Activated naive CD8-positive, alpha-beta T cell treated with anti-CD3 and anti-CD28 coated beads, Interleukin-2, amount 50 U/mL, for 24 hours (primary cell): ENCODE measurements around the gene MINDY4.

ENCODE experiments used
- ATAC-seq: fragments of 150-1000 bp; cut with Tn5 transposase; one replicate; pipeline ENCODE4 v1.10.0; 2021
- DNase-seq: peaks from one replicate; pipeline ENCODE4 v3.0.0; 2021
- H3K27ac Mint-ChIP-seq: one replicate; pipeline ENCODE4 v1.8.0; 2021; ENCODE audit warnings: mild to moderate bottlenecking, mixed read lengths
- H3K27me3 Mint-ChIP-seq: one replicate; pipeline ENCODE4 v1.8.0; 2021; ENCODE audit warnings: mixed read lengths
- H3K36me3 Mint-ChIP-seq: one replicate; pipeline ENCODE4 v1.8.0; 2021; ENCODE audit warnings: low read depth, mixed read lengths
- H3K4me1 Mint-ChIP-seq: one replicate; pipeline ENCODE4 v1.8.0; 2021; ENCODE audit warnings: mixed read lengths
- H3K4me3 Mint-ChIP-seq: one replicate; pipeline ENCODE4 v1.8.0; 2021; ENCODE audit warnings: mild to moderate bottlenecking, moderate library complexity, mixed read lengths
- H3K9me3 Mint-ChIP-seq: one replicate; pipeline ENCODE4 v1.8.0; 2021; ENCODE audit warnings: mixed read lengths

The MINDY4 gene

GRCh38 chr7:30734497-30734896, 36.7 kb upstream of the MINDY4 start:
- DNase-seq (no peak), ATAC-seq (no peak)
- Mint-ChIP-seq H3K4me1 (peaks cover 23% of the 10 kb centered on the region), H3K27me3 (no peaks in the 10 kb centered on the region), H3K27ac (no peak overlapping the region), H3K4me3 (no peak overlapping the region), H3K9me3 (no peaks in the 10 kb centered on the region), H3K36me3 (no peaks in the 10 kb centered on the region)

GRCh38 chr7:30735631-30736030, 35.6 kb upstream of the MINDY4 start:
- no peaks in the 10 kb centered on the region for H3K9me3 Mint-ChIP-seq
- no peak overlapping the region for H3K4me3 Mint-ChIP-seq
- H3K4me1 Mint-ChIP-seq: peaks cover 23% of the 10 kb centered on the region
- no peak overlapping the region for H3K27ac Mint-ChIP-seq
- H3K27me3 Mint-ChIP-seq: no peaks in the 10 kb centered on the region
- DNase-seq (no peak), ATAC-seq (no peak)
- H3K36me3 Mint-ChIP-seq: no peaks in the 10 kb centered on the region

GRCh38 chr7:30736291-30736690, 34.9 kb upstream of the MINDY4 start:
- Mint-ChIP-seq H3K36me3 (no peaks in the 10 kb centered on the region), H3K27ac (no peak overlapping the region), H3K4me1 (peaks cover 23% of the 10 kb centered on the region), H3K27me3 (no peaks in the 10 kb centered on the region), H3K4me3 (no peak overlapping the region), H3K9me3 (no peaks in the 10 kb centered on the region)
- ATAC-seq (no peak), DNase-seq (no peak)

DNA sequence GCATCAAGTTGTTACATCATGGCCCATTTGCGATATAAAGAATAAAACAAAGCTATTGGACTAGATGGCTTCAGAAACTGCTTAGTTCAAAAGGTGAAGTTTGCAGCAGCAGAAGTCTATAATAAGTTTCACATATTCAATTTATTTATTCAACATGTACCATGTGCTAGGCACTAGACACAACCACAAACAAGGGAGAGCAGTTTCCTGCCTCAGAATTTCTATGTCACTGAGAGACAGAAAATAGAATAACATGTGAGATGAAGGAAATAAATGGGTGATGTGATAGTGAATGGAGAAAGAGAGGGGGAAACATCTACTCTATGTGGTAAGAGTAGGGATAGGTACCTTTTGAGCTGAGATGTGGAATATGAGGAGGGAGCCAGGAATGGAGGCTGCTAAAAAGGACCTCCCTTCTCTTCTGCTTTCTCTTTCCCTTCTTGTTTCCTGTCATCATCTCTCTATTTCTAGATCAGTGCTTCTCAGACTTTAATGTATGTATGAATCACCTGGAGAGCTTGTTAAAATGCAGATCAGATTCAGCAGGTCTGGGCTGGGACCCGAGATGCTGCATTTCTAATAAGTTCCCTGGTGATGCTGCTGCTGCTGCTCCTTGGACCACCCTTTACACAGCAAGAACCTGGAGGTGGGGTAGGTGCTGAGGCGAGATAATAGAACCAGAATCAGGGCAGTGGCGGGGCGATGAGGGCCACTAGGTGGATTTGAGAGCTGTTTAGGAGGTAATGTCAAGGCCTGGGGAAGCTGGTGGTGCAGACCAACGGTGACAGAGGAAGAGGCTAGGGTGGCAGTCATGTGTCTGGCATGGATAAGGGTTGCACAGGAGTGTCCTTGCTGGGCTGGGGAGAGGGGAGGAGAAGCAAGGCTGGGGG, 32.9 kb upstream of the MINDY4 start:
- H3K27ac Mint-ChIP-seq: peak overlapping the region; percentile 60
- H3K36me3 Mint-ChIP-seq: no peaks in the 10 kb centered on the region
- H3K4me3 Mint-ChIP-seq: no peak overlapping the region
- DNase-seq (no peak), ATAC-seq (peak; percentile 27)
- peaks cover 23% of the 10 kb centered on the region for H3K4me1 Mint-ChIP-seq
- no peaks in the 10 kb centered on the region for H3K27me3 Mint-ChIP-seq
- no peaks in the 10 kb centered on the region for H3K9me3 Mint-ChIP-seq

GRCh38 chr7:30739691-30740090, 31.5 kb upstream of the MINDY4 start:
- Mint-ChIP-seq H3K36me3 (no peaks in the 10 kb centered on the region), H3K4me1 (peaks cover 29% of the 10 kb centered on the region), H3K27me3 (no peaks in the 10 kb centered on the region), H3K4me3 (no peak overlapping the region), H3K27ac (no peak overlapping the region), H3K9me3 (no peaks in the 10 kb centered on the region)
- DNase-seq (no peak), ATAC-seq (no peak)

- no peak overlapping the region for H3K4me3 Mint-ChIP-seq
- DNase-seq (peak; percentile 82), ATAC-seq (peak; percentile 62)
- peaks cover 29% of the 10 kb centered on the region for H3K4me1 Mint-ChIP-seq
- no peaks in the 10 kb centered on the region for H3K27me3 Mint-ChIP-seq
- no peak overlapping the region for H3K27ac Mint-ChIP-seq
- no peaks in the 10 kb centered on the region for H3K36me3 Mint-ChIP-seq
- H3K9me3 Mint-ChIP-seq: no peaks in the 10 kb centered on the region
Observed at GRCh38 chr7:30740417-30741181, 30.6 kb upstream of the MINDY4 start.

DNA sequence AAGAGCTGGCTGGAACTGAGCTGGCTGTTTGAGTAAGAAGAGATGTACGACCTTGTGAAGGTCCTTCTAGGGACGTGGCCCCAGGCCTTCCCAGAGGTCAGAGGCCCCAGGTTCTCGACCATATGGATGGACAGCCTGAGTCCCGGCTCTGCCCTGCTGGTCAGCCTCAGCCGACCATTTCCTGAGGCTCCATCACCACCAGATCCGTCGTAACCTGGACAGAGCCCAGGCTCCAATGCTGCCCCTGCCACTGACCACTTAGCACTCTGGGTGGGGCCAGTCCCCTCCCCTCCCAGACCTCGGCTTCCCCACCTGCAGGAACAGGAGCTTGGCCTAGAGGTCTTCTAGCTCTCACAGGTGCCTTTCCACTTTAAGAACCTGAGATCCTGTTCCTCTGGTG, 29.9 kb upstream of the MINDY4 start:
- H3K36me3 Mint-ChIP-seq: no peaks in the 10 kb centered on the region
- H3K4me1 Mint-ChIP-seq: peaks cover 29% of the 10 kb centered on the region
- ATAC-seq (no peak), DNase-seq (no peak)
- H3K27me3 Mint-ChIP-seq: no peaks in the 10 kb centered on the region
- H3K9me3 Mint-ChIP-seq: no peaks in the 10 kb centered on the region
- H3K27ac Mint-ChIP-seq: no peak overlapping the region
- H3K4me3 Mint-ChIP-seq: no peak overlapping the region

DNA sequence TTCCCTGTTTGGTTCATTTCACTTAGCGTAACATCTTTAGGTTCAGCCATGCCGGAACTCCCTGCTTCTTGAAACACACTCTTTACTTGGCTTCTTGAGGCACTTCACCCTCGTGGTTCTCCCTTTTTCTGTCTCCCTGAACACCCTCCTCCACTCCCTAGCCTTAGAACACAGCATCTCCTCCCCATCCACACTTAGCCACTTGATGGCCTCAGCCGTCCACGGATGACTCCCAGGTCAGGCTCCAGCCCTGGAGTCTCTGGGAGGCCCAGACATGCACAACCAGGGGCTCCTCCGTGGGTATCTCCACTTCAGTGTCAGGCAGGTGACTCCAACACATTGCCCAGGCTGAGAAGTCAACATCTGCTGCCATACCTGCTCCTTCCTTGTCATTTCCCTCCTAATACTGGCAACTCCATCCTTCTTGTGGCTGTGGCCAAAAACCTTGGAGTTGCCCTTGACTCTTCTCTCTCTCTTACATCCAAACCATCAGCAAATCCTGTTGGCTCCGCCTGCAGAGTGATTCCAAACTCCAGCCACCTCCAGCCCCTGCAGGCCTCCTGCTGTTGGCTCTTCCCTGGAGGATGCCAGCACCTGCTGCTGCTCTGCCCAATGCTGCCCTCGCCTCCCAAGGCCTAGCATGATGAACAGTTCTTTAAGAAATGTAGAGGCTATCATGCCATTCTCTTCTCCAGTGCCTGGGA, 27.7 kb upstream of the MINDY4 start:
- Mint-ChIP-seq H3K27me3 (no peaks in the 10 kb centered on the region), H3K4me1 (peaks cover 16% of the 10 kb centered on the region), H3K9me3 (no peaks in the 10 kb centered on the region), H3K36me3 (no peaks in the 10 kb centered on the region), H3K4me3 (no peak overlapping the region), H3K27ac (no peak overlapping the region)
- no peak for DNase-seq
- no peak for ATAC-seq

DNA sequence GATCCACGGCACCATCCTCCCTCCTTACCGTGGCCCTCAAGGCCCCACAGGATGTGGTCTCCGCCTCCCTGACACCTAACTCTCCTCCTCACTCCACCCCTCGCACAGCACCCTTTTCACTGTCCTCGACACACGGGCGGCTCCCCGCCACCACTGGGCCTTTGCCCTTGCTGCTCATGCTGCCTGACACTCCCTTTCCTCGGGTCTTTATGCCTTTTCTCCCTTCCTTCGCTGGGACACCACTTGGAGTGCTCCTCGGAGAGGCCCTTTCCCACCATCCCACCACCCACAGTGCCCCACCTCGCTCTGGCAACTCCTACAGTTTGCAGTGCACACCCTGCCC, 27.2 kb upstream of the MINDY4 start:
- peaks cover 10% of the 10 kb centered on the region for H3K4me1 Mint-ChIP-seq
- no peaks in the 10 kb centered on the region for H3K36me3 Mint-ChIP-seq
- no peaks in the 10 kb centered on the region for H3K9me3 Mint-ChIP-seq
- ATAC-seq: no peak
- no peak for DNase-seq
- no peak overlapping the region for H3K4me3 Mint-ChIP-seq
- no peaks in the 10 kb centered on the region for H3K27me3 Mint-ChIP-seq
- H3K27ac Mint-ChIP-seq: no peak overlapping the region

GRCh38 chr7:30745261-30745941, 25.8 kb upstream of the MINDY4 start:
- no peaks in the 10 kb centered on the region for H3K9me3 Mint-ChIP-seq
- H3K27me3 Mint-ChIP-seq: no peaks in the 10 kb centered on the region
- H3K4me1 Mint-ChIP-seq: peaks cover 6% of the 10 kb centered on the region
- DNase-seq: no peak
- no peak overlapping the region for H3K27ac Mint-ChIP-seq
- ATAC-seq: no peak
- H3K36me3 Mint-ChIP-seq: no peaks in the 10 kb centered on the region
- no peak overlapping the region for H3K4me3 Mint-ChIP-seq

DNA sequence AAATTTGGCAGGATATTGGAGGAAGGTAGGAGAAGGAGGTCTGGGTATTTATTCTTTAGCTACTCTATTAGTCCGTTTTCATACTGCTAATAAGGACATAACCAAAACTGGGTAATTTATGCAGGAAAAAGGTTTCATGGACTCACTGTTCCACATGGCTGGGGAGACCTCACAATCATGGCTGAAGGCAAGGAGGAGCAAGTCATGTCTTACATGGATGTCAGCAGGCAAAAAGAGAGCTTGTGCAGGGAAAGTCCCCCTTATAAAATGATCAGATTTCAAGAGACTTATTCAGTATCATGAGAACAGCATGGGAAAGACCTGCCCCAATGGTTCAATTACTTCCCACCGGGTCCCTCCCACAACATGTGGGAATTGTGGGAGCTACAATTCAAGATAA, 21.2 kb upstream of the MINDY4 start:
- no peak for DNase-seq
- no peak for ATAC-seq

GRCh38 chr7:30750683-30751650, 20.2 kb upstream of the MINDY4 start:
- H3K4me1 Mint-ChIP-seq: no peaks in the 10 kb centered on the region
- no peaks in the 10 kb centered on the region for H3K27me3 Mint-ChIP-seq
- ATAC-seq: no peak
- DNase-seq: no peak
- H3K4me3 Mint-ChIP-seq: no peak overlapping the region
- no peaks in the 10 kb centered on the region for H3K36me3 Mint-ChIP-seq
- no peaks in the 10 kb centered on the region for H3K9me3 Mint-ChIP-seq
- no peak overlapping the region for H3K27ac Mint-ChIP-seq

More for the DNA sequence above, 21.2 kb upstream of the MINDY4 start:
- Mint-ChIP-seq H3K9me3 (no peaks in the 10 kb centered on the region), H3K4me1 (no peaks in the 10 kb centered on the region), H3K27ac (no peak overlapping the region), H3K36me3 (no peaks in the 10 kb centered on the region), H3K4me3 (no peak overlapping the region), H3K27me3 (no peaks in the 10 kb centered on the region)

- H3K4me3 Mint-ChIP-seq: no peak within 1 kb of the TSS
- no peaks in the 10 kb centered on the region for H3K36me3 Mint-ChIP-seq
- DNase-seq (no peak), ATAC-seq (no peak)
- no peak within 1 kb of the TSS for H3K27ac Mint-ChIP-seq
- H3K9me3 Mint-ChIP-seq: no peaks in the 10 kb centered on the region
- H3K4me1 Mint-ChIP-seq: no peaks in the 10 kb centered on the region
- H3K27me3 Mint-ChIP-seq: no peaks in the 10 kb centered on the region
Observed at GRCh38 chr7:30751696-30752273, 19.4 kb upstream of the MINDY4 start, which contains the start of gene INMT. TSS of gene INMT (plus strand) at chr7:30752135. CDS start at chr7:30752151, 16 bp downstream.
